Fibroblast of pulmonary artery (primary cell): Measurements from ENCODE around the gene MRPL18.

ENCODE experiments used
- DNase-seq: peaks from one replicate; pipeline ENCODE4 v3.0.0-alpha.2; 2010; ENCODE audit warnings: low read depth
- H3K4me3 ChIP-seq: replicated peaks from 2 replicates; pipeline ENCODE4 v1.5.1; 2011; ENCODE audit warnings: low read depth, mild to moderate bottlenecking, control low read depth, low read length, moderate library complexity
- CTCF ChIP-seq: IDR thresholded peaks from 2 replicates; pipeline ENCODE4 v1.5.1; 2011; ENCODE audit warnings: mild to moderate bottlenecking, control low read depth, low read length, inconsistent platforms; ENCODE audit errors: missing control alignments

Gene MRPL18

GRCh38 chr6:159761129-159761872, 29.0 kb upstream of the MRPL18 start:
- no peak for TF ChIP-seq CTCF
- peak; percentile 26 for DNase-seq
- peak overlapping the region; percentile 77 for H3K4me3 ChIP-seq

- peak; percentile 94 for DNase-seq
- H3K4me3 ChIP-seq: peak within 1 kb of the TSS; percentile 77
- TF ChIP-seq CTCF: no peak
Measured at GRCh38 chr6:159761873-159762680, 28.2 kb upstream of the MRPL18 start, which contains the start of gene ACAT2. ACAT2 (plus strand) TSS chr6:159762045; CDS start chr6:159762088, 43 bp downstream.

- H3K4me3 ChIP-seq: peak overlapping the region; percentile 77
- TF ChIP-seq CTCF: no peak
- DNase-seq: no peak
Measured at GRCh38 chr6:159762681-159763293, 27.5 kb upstream of the MRPL18 start.

- no peak overlapping the region for H3K4me3 ChIP-seq
- no peak for DNase-seq
- no peak for TF ChIP-seq CTCF
Measured at GRCh38 chr6:159766906-159767305, 23.4 kb upstream of the MRPL18 start.

- no peak overlapping the region for H3K4me3 ChIP-seq
- TF ChIP-seq CTCF: no peak
- no peak for DNase-seq
Measured at GRCh38 chr6:159769470-159769869, 20.8 kb upstream of the MRPL18 start.

- no peak for TF ChIP-seq CTCF
Measured at GRCh38 chr6:159772196-159772595, 18.1 kb upstream of the MRPL18 start.

More at GRCh38 chr6:159772196-159772595, 18.1 kb upstream of the MRPL18 start:
- DNase-seq: no peak
- H3K4me3 ChIP-seq: no peak overlapping the region
